Natural killer cell treated with Interleukin-12 subunit alpha and Interleukin-12 subunit beta and Interleukin-15 and Interleukin-18, amount 100 ng/mL, for 72 hours (primary cell): ENCODE results near the gene HERC3. TPM values are rescaled to one million over a fixed set of nuclear protein-coding genes. Genes with fewer than 3 reads are reported as not detected.
"Not testable (repeated sequence)": the region's sequence is repeated elsewhere in the genome, so short reads cannot be mapped to it uniquely, and the experiment has no call there.

Source experiments
- ATAC-seq, 2 donors: fragments of 150-1000 bp; cut with Tn5 transposase in 1 of 2; sonication (Bioruptor Pico), chemical (Tn5 transposase) in 1 of 2; 2 replicates each; pipeline ENCODE4 v1.10.0; 2021
- DNase-seq: peaks from one replicate; pipeline ENCODE4 v3.0.0; 2022; ENCODE audit warnings: low spot score
- H3K27ac Mint-ChIP-seq, 2 donors: 1 replicate in 1 of 2; 2 replicates in 1 of 2; pipeline ENCODE4 v1.8.0; 2022; ENCODE audit warnings: mixed read lengths in 2 of 2, mild to moderate bottlenecking in 1 of 2, moderate library complexity in 1 of 2
- H3K27me3 Mint-ChIP-seq, 2 donors: 1 replicate in 1 of 2; 2 replicates in 1 of 2; pipeline ENCODE4 v1.8.0; 2022; ENCODE audit warnings: mixed read lengths in 2 of 2
- H3K36me3 Mint-ChIP-seq: one replicate; pipeline ENCODE4 v1.8.0; 2022; ENCODE audit warnings: mixed read lengths
- H3K4me1 Mint-ChIP-seq, 2 donors: 1 replicate in 1 of 2; 2 replicates in 1 of 2; pipeline ENCODE4 v1.8.0; 2022; ENCODE audit warnings: low read depth in 2 of 2, mixed read lengths in 2 of 2, mild to moderate bottlenecking in 1 of 2
- H3K4me3 Mint-ChIP-seq: one replicate; pipeline ENCODE4 v1.8.0; 2022; ENCODE audit warnings: mixed read lengths
- H3K9me3 Mint-ChIP-seq: 2 replicates; pipeline ENCODE4 v1.8.0; 2022; ENCODE audit warnings: mixed read lengths
- total RNA-seq, 2 donors: library from RNA; stranded (reverse); gene quantifications; one replicate each; pipeline ENCODE4 v1.2.3, GENCODE V29; 2022

The HERC3 gene
- total RNA-seq, 2 donors from 2014 or later: 27.9 to 49.6 TPM

DNA sequence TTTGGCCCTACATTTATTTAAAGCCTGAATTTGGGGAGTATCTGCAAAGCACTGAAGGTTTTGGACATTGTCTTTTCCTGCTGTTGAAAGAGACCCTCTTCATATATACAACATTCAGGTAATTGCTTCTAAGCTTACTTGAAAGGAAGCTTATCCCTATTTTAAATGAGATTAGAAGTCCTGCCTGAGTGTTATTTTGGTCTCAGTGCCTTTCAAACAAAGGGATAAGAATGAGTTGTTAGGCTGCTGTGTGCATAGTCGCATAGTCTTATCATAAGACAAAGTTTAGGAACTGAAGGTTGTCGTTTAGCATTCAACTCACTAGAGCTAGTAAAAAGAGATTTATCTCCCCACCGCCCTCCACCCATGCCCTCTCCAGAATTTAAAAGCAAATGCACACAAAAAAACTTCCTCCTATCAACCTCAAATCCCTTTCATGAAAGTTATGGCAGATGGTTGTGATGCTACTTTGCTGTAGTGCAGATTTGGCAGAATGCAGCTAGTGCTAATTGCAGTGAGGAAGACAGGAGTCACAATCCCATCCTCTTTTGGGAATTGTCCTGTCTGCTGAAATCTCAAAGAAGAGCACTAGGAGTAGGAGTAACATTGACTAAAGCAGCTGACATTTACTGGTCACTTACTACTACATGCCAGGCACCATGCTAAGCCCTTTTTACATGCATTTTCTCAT, 5.8 kb downstream of the HERC3 start:
- ATAC-seq (no peak), DNase-seq (no peak)
- Mint-ChIP-seq H3K36me3 (no peaks in the 10 kb centered on the region), H3K27ac (peak overlapping the region in 1 of 2 donors; percentile 50), H3K4me3 (no peak overlapping the region), H3K27me3 (no peaks in the 10 kb centered on the region), H3K9me3 (no peaks in the 10 kb centered on the region), H3K4me1 (peaks cover 27 to 36% of the 10 kb centered on the region in 2 donors)

DNA sequence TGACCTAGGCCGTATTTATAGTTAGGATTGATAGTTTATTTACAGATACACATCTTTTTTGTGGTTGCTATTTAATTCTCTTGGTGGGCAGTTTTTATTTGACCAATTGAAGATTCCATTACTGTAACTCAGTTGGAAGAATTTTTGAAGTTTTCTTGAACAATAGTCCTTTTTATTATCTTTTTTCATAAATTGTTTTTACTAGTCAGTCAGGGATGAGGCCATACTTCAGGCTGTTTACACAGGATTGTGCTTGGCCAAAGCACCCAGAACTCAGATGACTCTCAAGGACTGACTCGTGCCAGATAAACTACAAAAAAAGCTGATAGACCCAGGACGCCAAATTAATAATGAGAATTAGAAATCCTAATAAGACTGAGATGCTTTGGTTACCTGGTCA, 7.0 kb downstream of the HERC3 start:
- no peak overlapping the region for H3K4me3 Mint-ChIP-seq
- H3K4me1 Mint-ChIP-seq: peaks cover 22 to 28% of the 10 kb centered on the region in 2 donors
- no peaks in the 10 kb centered on the region for H3K9me3 Mint-ChIP-seq
- no peak for DNase-seq
- peaks cover 2% of the 10 kb centered on the region for H3K36me3 Mint-ChIP-seq
- H3K27ac Mint-ChIP-seq: peak overlapping the region; percentile 12 to 50
- ATAC-seq: no peak
- no peaks in the 10 kb centered on the region for H3K27me3 Mint-ChIP-seq

DNA sequence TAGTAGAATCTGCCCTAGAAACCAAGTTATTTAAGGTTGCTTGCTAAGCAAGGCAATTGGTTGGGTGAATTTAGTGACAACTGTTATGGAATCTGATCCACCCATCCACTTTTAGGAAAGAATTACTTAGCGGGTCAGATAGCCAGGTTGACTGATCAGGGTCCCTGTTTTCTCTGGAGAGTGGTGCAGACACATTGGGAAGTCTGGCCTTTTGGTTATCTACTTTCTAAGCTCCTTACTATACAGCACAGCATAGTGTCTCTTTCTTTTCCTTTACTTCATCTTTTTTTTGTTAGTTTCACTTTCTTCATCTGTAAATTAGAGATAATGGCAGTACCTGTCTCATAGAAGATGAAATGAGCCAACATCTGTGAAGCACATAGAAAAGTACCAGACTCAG, 7.4 kb downstream of the HERC3 start:
- no peak for DNase-seq
- Mint-ChIP-seq H3K4me1 (peaks cover 26 to 28% of the 10 kb centered on the region in 2 donors), H3K27me3 (no peaks in the 10 kb centered on the region), H3K9me3 (no peaks in the 10 kb centered on the region), H3K27ac (peak overlapping the region; percentile 12 to 50), H3K36me3 (peaks cover 6% of the 10 kb centered on the region), H3K4me3 (peak overlapping the region; percentile 20)
- peak in 1 of 2 donors; percentile 43 for ATAC-seq

DNA sequence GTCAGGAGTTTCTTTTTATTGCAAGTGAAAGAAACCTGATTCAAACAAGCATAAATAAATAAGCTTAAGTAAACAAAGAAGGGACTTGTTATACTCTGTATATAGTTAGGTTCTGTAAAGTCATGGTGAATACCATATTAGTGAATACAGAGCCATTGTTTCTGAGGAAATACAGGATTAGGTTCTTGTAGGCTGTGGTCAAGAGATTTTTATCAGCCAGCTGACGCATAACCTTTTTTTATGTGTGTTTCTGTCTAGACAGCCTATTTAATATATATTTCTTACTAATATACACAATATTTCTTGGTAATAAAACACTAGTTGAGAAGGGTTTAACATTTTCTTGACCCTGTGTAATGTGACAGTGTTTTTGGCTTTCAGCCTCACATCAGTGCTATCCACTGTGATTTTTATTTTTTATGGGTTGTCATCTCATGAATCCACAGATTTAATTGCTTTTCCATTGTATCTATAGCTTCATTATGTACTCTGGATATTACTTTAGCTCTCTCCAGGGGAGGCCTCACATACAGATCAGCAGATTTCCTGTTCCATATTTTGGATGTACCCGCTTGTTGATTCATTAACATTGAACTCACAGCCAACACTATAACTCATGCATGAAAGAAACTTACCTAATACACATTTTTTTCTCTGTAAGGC, 8.0 kb downstream of the HERC3 start:
- Mint-ChIP-seq H3K4me3 (peak overlapping the region; percentile 35), H3K36me3 (peaks cover 6% of the 10 kb centered on the region), H3K9me3 (no peaks in the 10 kb centered on the region), H3K4me1 (peaks cover 29 to 33% of the 10 kb centered on the region in 2 donors), H3K27ac (peak overlapping the region; percentile 12 to 50), H3K27me3 (no peaks in the 10 kb centered on the region)
- DNase-seq (no peak), ATAC-seq (no peak)

DNA sequence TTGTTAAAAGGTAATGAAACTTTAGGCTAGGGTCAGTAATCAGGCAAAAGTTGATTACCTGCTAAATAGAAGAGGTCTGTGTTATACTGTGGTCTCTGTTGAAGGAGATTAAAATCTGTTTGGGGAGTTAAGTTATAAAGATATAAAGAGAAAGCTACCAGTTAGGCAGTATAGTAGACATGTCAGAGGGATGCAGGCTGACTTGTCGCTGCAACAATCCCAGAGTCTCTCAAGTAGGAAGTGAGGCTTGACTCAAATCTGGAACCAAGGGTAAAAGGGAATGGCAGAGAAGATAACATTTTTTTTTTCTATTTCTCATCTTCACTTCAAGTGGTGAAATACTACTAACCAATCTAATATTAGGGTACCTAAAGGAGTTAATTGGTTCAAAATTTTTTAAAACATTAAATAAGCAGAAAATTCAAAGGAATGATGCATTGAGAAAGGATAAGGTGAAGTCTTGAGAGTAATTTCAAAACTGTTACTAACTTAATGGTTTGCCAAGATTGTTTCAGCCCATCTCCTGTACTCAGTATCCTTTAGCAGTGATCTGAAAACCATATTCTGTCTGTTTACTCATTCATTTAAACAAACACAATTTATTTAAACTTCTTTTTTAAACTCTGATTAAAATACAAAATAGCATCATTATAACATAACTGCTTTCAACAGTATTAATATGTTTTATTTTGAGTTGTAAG, 12.8 kb downstream of the HERC3 start:
- ATAC-seq: no peak

DNA sequence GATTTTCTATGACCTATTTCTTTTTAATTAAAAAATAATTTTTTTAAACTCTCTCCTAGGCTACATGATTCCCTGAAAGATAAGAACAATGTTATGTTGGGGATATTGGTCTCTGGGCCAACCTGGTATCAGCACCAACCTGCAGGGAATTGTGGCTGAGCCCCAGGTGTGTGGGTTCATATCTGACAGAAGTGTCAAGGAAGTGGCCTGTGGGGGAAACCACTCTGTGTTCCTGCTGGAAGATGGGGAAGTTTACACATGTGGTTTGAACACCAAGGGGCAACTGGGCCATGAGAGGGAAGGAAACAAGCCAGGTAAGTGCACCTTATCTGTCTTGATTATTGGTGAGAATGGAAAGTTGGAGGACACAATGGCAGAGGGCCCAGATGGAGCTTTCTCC, 13.5 kb downstream of the HERC3 start:
- H3K36me3 Mint-ChIP-seq: peaks cover 30% of the 10 kb centered on the region
- peaks cover 39 to 41% of the 10 kb centered on the region in 2 donors for H3K4me1 Mint-ChIP-seq
- no peak for DNase-seq

More for the DNA sequence above, 12.8 kb downstream of the HERC3 start:
- Mint-ChIP-seq H3K4me3 (peak overlapping the region; percentile 8), H3K9me3 (peaks cover 5% of the 10 kb centered on the region), H3K27me3 (no peaks in the 10 kb centered on the region), H3K4me1 (peaks cover 38 to 42% of the 10 kb centered on the region in 2 donors), H3K36me3 (peaks cover 30% of the 10 kb centered on the region), H3K27ac (peak overlapping the region in 1 of 2 donors; percentile 13)
- DNase-seq: no peak

DNA sequence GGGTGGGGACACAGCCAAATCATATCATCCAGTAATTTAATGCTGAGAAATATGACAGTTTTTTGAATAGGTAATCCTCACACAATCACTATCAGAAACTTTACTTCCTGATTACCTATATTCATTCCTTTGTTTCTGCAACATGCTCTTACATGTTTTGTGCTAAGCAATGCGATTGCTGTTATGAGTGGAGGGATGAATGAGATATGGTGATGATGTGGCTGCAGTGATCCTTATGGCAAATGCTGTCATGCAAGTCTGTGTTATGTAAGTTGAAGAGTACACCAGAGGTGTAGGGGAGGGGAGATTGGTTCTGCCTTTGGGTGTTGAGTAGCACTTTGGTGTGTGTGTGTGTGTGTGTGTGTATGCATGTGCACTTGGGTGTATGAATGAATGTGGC, 14.6 kb downstream of the HERC3 start:
- H3K4me1 Mint-ChIP-seq: peaks cover 49 to 50% of the 10 kb centered on the region in 2 donors

More for the DNA sequence above, 13.5 kb downstream of the HERC3 start:
- no peak overlapping the region for H3K4me3 Mint-ChIP-seq
- no peaks in the 10 kb centered on the region for H3K27me3 Mint-ChIP-seq
- no peak for ATAC-seq
- peaks cover 5% of the 10 kb centered on the region for H3K9me3 Mint-ChIP-seq
- H3K27ac Mint-ChIP-seq: peak overlapping the region in 1 of 2 donors; percentile 13

DNA sequence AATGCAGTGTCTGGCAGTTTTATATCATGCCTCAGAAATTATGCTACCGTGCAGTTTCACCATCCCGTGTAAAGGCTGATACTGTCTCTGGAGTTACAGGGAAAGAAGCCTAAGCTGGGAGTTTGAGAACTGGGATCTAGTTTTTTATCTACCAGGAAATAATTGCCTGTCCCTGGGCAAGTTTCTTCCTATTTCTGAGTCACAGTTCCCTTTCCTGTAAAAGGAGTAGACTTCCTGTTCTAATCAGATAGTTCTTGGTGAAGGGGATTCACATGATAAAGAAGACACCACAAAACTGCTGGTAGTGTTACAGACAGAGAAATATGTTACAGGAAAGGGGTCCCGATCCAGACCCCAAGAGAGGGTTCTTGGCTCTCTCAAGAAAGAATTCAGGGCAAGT, 17.1 kb downstream of the HERC3 start:
- Mint-ChIP-seq H3K36me3 (peaks cover 28% of the 10 kb centered on the region), H3K9me3 (peaks cover 5% of the 10 kb centered on the region), H3K27me3 (no peaks in the 10 kb centered on the region), H3K4me1 (peaks cover 65 to 72% of the 10 kb centered on the region in 2 donors), H3K4me3 (peak overlapping the region; percentile 55), H3K27ac (peak overlapping the region; percentile 85 to 94)
- DNase-seq (no peak), ATAC-seq (no peak)

More for the DNA sequence above, 14.6 kb downstream of the HERC3 start:
- Mint-ChIP-seq H3K4me3 (no peak overlapping the region), H3K36me3 (peaks cover 30% of the 10 kb centered on the region), H3K27ac (no peak overlapping the region), H3K9me3 (peaks cover 5% of the 10 kb centered on the region), H3K27me3 (no peaks in the 10 kb centered on the region)
- ATAC-seq (no peak), DNase-seq (no peak)

DNA sequence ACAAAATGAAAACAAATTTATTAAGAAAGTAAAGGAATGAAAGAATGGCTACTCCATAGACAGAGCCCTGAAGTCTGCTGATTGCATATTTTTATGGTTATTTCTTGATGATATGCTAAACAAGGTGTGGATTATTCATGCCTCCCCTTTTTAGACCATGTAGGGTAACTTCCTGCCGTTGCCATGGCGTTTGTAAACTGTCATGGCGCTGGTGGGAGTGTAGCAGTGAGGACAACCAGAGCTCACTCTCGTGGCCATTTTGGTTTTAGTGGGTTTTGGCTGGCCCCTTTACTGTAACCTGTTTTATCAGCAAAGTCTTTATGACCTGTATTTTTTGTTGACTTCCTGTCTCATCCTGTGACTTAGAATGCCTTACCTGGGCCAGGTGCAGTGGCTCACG, 17.5 kb downstream of the HERC3 start:
- peak overlapping the region; percentile 55 for H3K4me3 Mint-ChIP-seq
- H3K9me3 Mint-ChIP-seq, H3K27me3 Mint-ChIP-seq, ATAC-seq, DNase-seq: not testable (repeated sequence)
- H3K4me1 Mint-ChIP-seq: peaks cover 63 to 72% of the 10 kb centered on the region in 2 donors
- H3K27ac Mint-ChIP-seq: peak overlapping the region; percentile 85 to 94
- H3K36me3 Mint-ChIP-seq: peaks cover 24% of the 10 kb centered on the region

DNA sequence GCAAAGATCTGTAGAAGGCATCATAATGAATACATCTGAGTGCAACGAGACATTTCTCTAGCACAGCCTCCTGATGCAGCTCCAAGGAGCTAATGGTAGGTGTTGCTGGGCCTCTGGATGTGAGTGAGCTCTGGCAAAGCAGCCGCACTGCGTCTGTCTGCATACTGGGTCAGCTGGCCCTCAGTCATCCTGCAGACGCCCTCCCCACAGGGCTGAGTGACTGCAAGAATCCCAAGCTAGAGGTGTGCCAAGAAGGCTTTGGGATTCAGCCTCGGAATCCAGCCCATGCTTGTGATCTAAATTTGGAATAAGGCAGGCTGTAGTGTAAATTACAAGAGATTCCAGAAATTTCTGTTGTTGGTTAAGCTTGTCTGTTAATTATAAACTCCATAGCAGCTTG, 18.5 kb downstream of the HERC3 start:
- no peak for ATAC-seq
- Mint-ChIP-seq H3K4me3 (peak overlapping the region; percentile 80), H3K27me3 (no peaks in the 10 kb centered on the region), H3K9me3 (peaks cover 5% of the 10 kb centered on the region), H3K27ac (peak overlapping the region; percentile 85 to 94), H3K36me3 (peaks cover 24% of the 10 kb centered on the region), H3K4me1 (peaks cover 60 to 68% of the 10 kb centered on the region in 2 donors)
- DNase-seq: no peak

DNA sequence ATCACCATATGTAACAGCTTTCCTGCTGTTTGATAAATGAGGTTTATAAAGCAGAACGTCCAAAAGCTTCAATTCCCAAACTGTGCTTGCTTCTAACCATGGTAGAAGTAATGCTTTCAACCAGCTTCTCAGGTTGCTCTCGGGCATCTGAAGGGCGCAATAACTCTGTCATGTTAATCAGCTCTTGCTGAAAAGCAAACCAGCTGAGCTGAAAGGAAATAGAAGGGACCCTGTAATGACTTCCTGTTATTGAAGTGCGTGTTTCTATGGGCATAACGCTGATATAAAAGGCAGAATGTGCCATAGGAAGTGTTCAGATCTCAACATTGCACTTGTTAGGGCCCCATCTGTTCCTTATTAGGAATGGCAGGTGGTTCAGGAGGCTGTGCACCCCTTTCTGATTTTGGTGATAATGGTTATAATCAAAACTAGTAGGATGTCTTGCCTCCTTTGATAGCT, 21.2 kb downstream of the HERC3 start:
- ATAC-seq (peak; percentile 70 to 82), DNase-seq (no peak)
- H3K27me3 Mint-ChIP-seq: no peaks in the 10 kb centered on the region
- peak overlapping the region; percentile 80 for H3K4me3 Mint-ChIP-seq
- H3K4me1 Mint-ChIP-seq: peaks cover 58 to 63% of the 10 kb centered on the region in 2 donors
- no peaks in the 10 kb centered on the region for H3K9me3 Mint-ChIP-seq
- peaks cover 5% of the 10 kb centered on the region for H3K36me3 Mint-ChIP-seq
- H3K27ac Mint-ChIP-seq: peak overlapping the region; percentile 85 to 94

DNA sequence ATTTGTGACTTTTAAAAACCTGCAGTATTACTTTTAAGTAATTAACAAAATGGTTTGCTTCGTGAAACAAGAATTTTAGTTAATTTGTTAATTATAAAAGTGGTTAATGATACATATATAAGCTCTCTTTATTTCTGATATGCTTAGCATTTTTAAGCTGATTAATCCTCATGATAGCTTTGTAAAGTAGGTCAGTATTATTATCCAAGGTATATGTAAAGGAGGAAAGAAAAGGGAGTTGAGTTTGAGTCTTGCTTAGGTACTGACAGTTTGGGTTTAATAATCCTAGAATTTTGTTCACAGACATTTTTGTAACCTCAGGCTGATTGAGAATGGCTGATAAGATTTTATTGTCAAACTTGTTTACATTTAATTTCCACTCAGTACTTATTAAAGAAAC, 21.8 kb downstream of the HERC3 start:
- Mint-ChIP-seq H3K36me3 (no peaks in the 10 kb centered on the region), H3K4me3 (peak overlapping the region; percentile 80), H3K27ac (peak overlapping the region; percentile 85 to 94), H3K9me3 (no peaks in the 10 kb centered on the region), H3K4me1 (peaks cover 53 to 67% of the 10 kb centered on the region in 2 donors), H3K27me3 (no peaks in the 10 kb centered on the region)
- ATAC-seq: no peak
- DNase-seq: no peak

DNA sequence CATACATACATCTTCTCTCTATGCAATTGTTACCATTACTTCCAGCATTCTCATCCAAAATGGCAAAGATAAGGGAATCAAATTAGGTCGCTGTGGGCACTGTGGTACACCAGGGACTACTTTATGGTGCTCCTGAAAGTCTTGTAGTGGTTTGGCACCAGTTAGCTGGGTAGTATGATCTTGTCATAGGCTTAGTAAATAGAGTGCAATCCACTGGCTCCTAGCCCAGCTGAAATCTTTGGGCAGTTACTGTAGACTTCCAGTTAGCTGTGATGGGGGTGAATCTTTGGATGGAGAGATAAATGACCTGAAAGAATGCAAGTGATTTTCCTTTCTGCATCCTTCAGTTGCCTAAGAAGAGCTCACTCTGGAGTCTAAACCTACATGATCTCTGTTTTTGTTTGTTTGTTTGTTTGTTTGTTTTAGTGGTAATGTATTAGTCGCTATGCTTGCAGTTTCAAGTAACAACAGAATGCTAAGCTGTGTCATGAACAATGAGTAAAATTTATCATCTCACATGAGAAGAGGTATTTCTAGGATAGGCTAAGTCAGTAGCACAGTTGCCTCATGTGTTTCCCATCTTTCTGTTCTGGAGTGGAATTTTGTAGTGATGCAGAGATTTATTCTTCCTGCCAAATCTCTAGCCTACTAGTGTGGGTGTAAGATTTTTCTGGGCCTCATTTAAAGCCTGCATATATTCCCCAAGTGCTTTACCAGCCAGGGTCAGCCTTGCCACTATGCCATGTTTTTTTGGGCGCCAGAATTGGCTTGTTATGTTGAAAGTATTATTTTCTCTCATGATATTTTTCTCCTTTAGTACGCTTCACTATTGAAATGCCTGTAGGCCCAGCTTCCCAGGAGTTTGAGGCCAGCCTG, 24.2 kb downstream of the HERC3 start:
- no peak for DNase-seq
- ATAC-seq: no peak
- Mint-ChIP-seq H3K4me3 (no peak overlapping the region), H3K27ac (no peak overlapping the region), H3K9me3 (no peaks in the 10 kb centered on the region), H3K27me3 (no peaks in the 10 kb centered on the region), H3K4me1 (peaks cover 42 to 54% of the 10 kb centered on the region in 2 donors), H3K36me3 (no peaks in the 10 kb centered on the region)
